Activated CD8-positive, alpha-beta memory T cell treated with anti-CD3 and anti-CD28 coated beads, Interleukin-2, amount 10 ng/mL, durations not matched to agents 7 days and 5 days (primary cell): ENCODE measurements around the gene ARHGAP6. TPM values are rescaled to one million over a fixed set of nuclear protein-coding genes. Genes with fewer than 3 reads are reported as not detected.

Experiments
- ATAC-seq: fragments of 150-1000 bp; cut with Tn5 transposase; one replicate; pipeline ENCODE4 v1.10.0; 2021; ENCODE audit warnings: moderate library complexity
- CTCF ChIA-PET: fragments of 350-600 bp; sonication (Branson Sonifier 250); formaldehyde crosslinking; loops from one replicate; lab custom pipeline; 2021; ENCODE audit warnings: antibody characterized with exemption; lab: Charles Lee
- DNase-seq: peaks from one replicate; pipeline ENCODE4 v3.0.0-alpha.2; 2020
- H3K27ac Mint-ChIP-seq: one replicate; pipeline ENCODE4 v1.8.0; 2021; ENCODE audit warnings: mild to moderate bottlenecking, mixed read lengths
- H3K27me3 Mint-ChIP-seq: one replicate; pipeline ENCODE4 v1.8.0; 2021; ENCODE audit warnings: mixed read lengths
- H3K36me3 Mint-ChIP-seq: one replicate; pipeline ENCODE4 v1.8.0; 2021; ENCODE audit warnings: mild to moderate bottlenecking, mixed read lengths
- H3K4me1 Mint-ChIP-seq: one replicate; pipeline ENCODE4 v1.8.0; 2021; ENCODE audit warnings: mixed read lengths
- H3K4me3 Mint-ChIP-seq: one replicate; pipeline ENCODE4 v1.8.0; 2021; ENCODE audit warnings: mild to moderate bottlenecking, moderate library complexity, mixed read lengths
- H3K9me3 Mint-ChIP-seq: one replicate; pipeline ENCODE4 v1.8.0; 2022; ENCODE audit warnings: low read depth, mixed read lengths
- total RNA-seq, 2 experiments: library from RNA; stranded (reverse); gene quantifications; one replicate each; pipeline ENCODE4 v1.2.3, GENCODE V29; 2021

Gene ARHGAP6
- total RNA-seq, 2 experiments from 2014 or later: not detected

GRCh38 chrX:11551151-11551550, 114.6 kb downstream of the ARHGAP6 start:
- CTCF ChIA-PET: no interaction called here
- no peaks in the 10 kb centered on the region for H3K36me3 Mint-ChIP-seq
- peaks cover 16% of the 10 kb centered on the region for H3K27me3 Mint-ChIP-seq
- no peaks in the 10 kb centered on the region for H3K4me1 Mint-ChIP-seq
- no peak overlapping the region for H3K27ac Mint-ChIP-seq
- ATAC-seq (no peak), DNase-seq (no peak)
- no peak overlapping the region for H3K4me3 Mint-ChIP-seq
- H3K9me3 Mint-ChIP-seq: no peaks in the 10 kb centered on the region

DNA sequence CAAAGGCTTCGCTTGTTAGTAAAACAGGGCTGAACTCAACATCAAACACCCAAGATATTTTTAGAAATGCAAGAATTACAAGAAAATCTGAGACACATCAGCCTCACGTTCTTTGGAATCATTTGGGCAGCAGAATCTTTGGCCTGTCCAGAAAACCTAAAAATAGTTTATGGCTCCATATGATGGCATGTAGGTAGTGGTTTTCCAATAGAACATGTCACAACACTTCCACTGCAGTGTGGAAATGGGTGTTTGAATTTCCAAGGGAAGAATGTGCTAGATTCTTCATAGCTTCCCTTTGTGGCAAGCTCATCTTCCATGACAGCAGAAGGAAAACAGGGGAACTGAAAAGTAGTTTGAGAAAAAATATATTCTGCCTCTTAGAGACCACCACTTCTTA, 118.8 kb downstream of the ARHGAP6 start:
- DNase-seq (no peak), ATAC-seq (no peak)
- peaks cover 9% of the 10 kb centered on the region for H3K27me3 Mint-ChIP-seq
- H3K4me3 Mint-ChIP-seq: no peak overlapping the region
- H3K9me3 Mint-ChIP-seq: no peaks in the 10 kb centered on the region
- CTCF ChIA-PET: no interaction called here
- H3K36me3 Mint-ChIP-seq: no peaks in the 10 kb centered on the region
- no peaks in the 10 kb centered on the region for H3K4me1 Mint-ChIP-seq
- no peak overlapping the region for H3K27ac Mint-ChIP-seq

- Mint-ChIP-seq H3K36me3 (no peaks in the 10 kb centered on the region), H3K27ac (no peak overlapping the region), H3K27me3 (no peaks in the 10 kb centered on the region), H3K9me3 (no peaks in the 10 kb centered on the region), H3K4me1 (no peaks in the 10 kb centered on the region), H3K4me3 (no peak overlapping the region)
- ATAC-seq: no peak
- no peak for DNase-seq
- CTCF ChIA-PET: no interaction called here
Observed at GRCh38 chrX:11543249-11543648, 122.5 kb downstream of the ARHGAP6 start.

- H3K27me3 Mint-ChIP-seq: no peaks in the 10 kb centered on the region
- no peak overlapping the region for H3K27ac Mint-ChIP-seq
- H3K9me3 Mint-ChIP-seq: no peaks in the 10 kb centered on the region
- H3K4me3 Mint-ChIP-seq: no peak overlapping the region
- CTCF ChIA-PET: no interaction called here
- no peaks in the 10 kb centered on the region for H3K4me1 Mint-ChIP-seq
- H3K36me3 Mint-ChIP-seq: no peaks in the 10 kb centered on the region
- ATAC-seq (no peak), DNase-seq (no peak)
Observed at GRCh38 chrX:11541510-11541909, 124.2 kb downstream of the ARHGAP6 start.

DNA sequence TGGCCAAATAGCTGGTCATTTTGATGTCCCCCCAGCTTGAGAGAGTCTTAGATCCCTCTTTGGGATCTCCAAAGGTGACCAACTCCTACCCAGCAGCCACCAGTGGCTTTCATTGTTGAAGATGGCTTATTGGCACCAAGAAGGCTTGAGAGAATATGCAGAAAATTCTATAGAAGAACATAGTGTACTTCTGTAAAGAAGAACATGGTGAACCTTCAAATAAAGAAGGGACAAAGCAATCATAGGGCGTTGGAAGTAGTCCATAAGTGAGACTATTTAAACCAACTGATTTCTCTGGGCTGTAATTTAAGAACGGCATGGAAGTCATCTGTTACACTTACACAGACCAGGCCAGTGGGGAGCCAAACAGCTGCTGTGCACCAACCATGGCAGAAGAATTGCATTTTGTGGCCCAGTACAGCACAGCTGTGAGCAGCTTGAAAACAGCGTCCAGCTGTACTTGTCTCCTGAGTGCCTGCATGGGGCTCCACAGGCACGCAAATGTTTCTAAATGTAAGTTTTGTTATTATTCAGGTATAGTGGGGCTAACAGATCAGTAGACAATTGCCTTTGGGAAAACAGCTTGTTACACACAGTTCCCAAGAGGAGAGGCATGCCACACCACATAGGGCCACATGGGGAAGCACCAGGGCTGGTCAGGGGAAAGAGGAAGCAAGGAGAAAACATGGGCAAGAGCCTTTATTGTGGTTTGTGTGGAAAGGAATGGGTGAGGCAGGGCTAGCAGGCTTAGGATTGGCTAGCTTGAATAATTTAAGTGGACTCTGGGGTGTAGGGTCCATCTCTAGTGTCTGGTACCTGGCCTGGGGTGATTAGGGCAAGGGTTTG, 125.0 kb downstream of the ARHGAP6 start:
- Mint-ChIP-seq H3K36me3 (no peaks in the 10 kb centered on the region), H3K4me3 (no peak overlapping the region), H3K4me1 (no peaks in the 10 kb centered on the region), H3K27ac (no peak overlapping the region), H3K27me3 (no peaks in the 10 kb centered on the region), H3K9me3 (no peaks in the 10 kb centered on the region)
- CTCF ChIA-PET: no interaction called here
- ATAC-seq: no peak
- DNase-seq: no peak

- CTCF ChIA-PET: interaction anchor here (1.3 kb wide), 1 partner anchor 233 kb away, joined by 3 read pairs; no protein-coding TSS in a partner anchor
- no peak for ATAC-seq
- H3K27ac Mint-ChIP-seq: no peak overlapping the region
Observed at GRCh38 chrX:11537141-11537540, 128.6 kb downstream of the ARHGAP6 start.

DNA sequence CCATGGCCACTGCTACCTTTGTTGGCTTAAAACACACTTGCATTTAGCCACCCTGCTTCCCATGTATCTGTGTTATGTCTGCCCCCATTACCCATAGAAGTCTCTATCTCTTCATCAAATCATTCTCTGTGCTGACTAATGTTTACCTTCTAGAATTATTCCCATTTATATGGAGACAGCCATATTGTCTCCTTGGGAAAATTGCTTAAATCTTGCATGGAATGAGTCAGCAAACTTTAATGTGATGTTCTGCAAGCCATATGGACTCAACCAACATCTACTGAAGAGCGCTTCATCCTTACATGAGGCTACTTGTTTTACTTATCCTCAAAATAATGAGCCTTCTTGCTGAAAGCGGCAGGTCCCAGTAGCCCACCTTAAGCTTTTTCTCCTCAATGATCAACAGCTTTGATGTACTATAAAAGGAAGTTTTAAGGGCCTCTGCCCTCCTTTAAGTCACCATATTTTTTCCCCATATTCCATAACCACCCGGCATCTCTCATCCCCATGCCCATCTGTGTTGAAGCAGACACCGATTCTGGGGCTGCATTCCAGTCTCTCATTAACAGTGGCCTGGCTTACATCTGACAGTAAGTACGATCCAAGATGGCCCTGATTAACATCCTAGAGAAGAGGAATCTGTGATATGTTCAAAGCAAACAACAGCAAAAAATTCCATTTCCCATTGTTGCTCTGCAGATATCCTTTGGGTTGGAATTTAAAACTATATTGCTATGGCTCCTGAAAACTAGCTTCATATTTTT, 130.4 kb downstream of the ARHGAP6 start:
- no peaks in the 10 kb centered on the region for H3K27me3 Mint-ChIP-seq
- H3K4me3 Mint-ChIP-seq: no peak overlapping the region
- H3K36me3 Mint-ChIP-seq: no peaks in the 10 kb centered on the region
- no peaks in the 10 kb centered on the region for H3K4me1 Mint-ChIP-seq
- ATAC-seq: no peak
- CTCF ChIA-PET: interaction anchor here (0.7 to 1.4 kb wide), 4 partner anchors 187 to 241 kb away, joined by 3 read pairs; no protein-coding TSS in a partner anchor
- no peak for DNase-seq
- no peak overlapping the region for H3K27ac Mint-ChIP-seq
- H3K9me3 Mint-ChIP-seq: no peaks in the 10 kb centered on the region

More at GRCh38 chrX:11537141-11537540, 128.6 kb downstream of the ARHGAP6 start:
- H3K4me3 Mint-ChIP-seq: no peak overlapping the region
- no peaks in the 10 kb centered on the region for H3K36me3 Mint-ChIP-seq
- no peaks in the 10 kb centered on the region for H3K27me3 Mint-ChIP-seq
- no peaks in the 10 kb centered on the region for H3K4me1 Mint-ChIP-seq
- no peaks in the 10 kb centered on the region for H3K9me3 Mint-ChIP-seq
- no peak for DNase-seq

DNA sequence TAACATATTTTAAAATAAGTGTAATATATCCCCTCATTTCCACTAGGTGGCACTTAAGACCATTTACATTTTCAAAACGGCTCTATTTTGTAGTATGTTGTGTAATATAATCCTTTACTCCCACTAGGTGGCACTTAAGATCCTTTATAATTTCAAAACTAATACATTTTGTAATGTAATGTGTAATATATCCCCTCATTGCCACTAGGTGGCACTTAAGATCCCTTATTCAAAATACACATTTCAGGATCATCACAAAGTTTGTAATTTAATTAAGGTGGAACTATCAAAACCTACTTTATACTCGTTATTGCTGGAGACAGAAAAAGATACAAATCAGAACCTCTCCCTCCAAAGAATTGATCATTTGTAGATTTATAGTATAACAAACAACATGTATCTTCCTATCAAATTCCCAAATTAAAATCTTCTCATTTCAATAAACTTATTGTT, 132.5 kb downstream of the ARHGAP6 start:
- H3K4me3 Mint-ChIP-seq: no peak overlapping the region
- no peaks in the 10 kb centered on the region for H3K36me3 Mint-ChIP-seq
- H3K27ac Mint-ChIP-seq: no peak overlapping the region
- ATAC-seq (peak; percentile 100), DNase-seq (no peak)
- no peaks in the 10 kb centered on the region for H3K9me3 Mint-ChIP-seq
- no peaks in the 10 kb centered on the region for H3K27me3 Mint-ChIP-seq
- CTCF ChIA-PET: interaction anchor here (2.2 kb wide), 1 partner anchor 236 kb away, joined by 9 read pairs; no protein-coding TSS in a partner anchor
- no peaks in the 10 kb centered on the region for H3K4me1 Mint-ChIP-seq

DNA sequence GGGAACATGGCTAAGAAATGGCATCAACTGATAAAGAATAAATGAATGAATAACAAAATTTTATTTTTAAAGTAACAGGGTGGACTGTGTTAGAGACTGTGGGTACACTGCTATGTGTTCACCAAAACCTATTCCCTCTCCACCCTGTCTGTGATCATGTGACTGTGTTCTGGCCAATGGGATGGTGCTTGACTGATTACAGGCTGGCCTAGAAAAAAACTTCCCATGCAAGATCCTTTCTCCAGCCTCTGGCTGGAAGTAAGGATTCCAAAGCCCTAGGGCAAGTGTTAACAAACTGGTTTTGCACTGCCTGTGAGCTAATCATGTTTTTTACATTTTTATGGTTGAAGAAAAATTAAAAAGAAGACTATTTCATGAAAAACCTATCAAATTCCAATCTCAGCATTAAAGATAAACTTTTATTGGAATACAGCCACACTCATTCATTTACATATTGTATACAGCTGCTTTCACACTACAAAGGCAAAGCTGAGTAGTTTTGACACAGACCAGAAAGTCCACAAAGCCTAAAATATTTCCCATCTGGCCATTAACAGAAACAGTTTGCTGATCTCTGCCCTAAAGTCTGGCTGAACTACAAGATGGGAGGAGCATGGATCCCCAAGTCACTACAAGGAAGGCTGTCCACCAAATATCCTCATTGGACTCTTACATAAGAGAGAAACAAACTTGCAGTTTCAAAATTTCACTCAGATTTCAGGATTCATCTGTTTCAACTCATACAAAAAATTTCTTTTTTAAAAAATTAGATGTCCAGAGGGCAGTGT, 133.2 kb downstream of the ARHGAP6 start:
- Mint-ChIP-seq H3K36me3 (no peaks in the 10 kb centered on the region), H3K4me3 (no peak overlapping the region), H3K27me3 (no peaks in the 10 kb centered on the region), H3K27ac (no peak overlapping the region), H3K4me1 (no peaks in the 10 kb centered on the region), H3K9me3 (no peaks in the 10 kb centered on the region)
- CTCF ChIA-PET: interaction anchor here (1.5 to 2.2 kb wide), 2 partner anchors 227 to 237 kb away, joined by 3 to 9 read pairs; no protein-coding TSS in a partner anchor
- ATAC-seq: no peak
- no peak for DNase-seq

GRCh38 chrX:11531226-11531625, 134.5 kb downstream of the ARHGAP6 start:
- Mint-ChIP-seq H3K4me1 (no peaks in the 10 kb centered on the region), H3K27me3 (no peaks in the 10 kb centered on the region), H3K4me3 (no peak overlapping the region), H3K9me3 (no peaks in the 10 kb centered on the region), H3K27ac (no peak overlapping the region), H3K36me3 (no peaks in the 10 kb centered on the region)
- ATAC-seq (no peak), DNase-seq (no peak)
- CTCF ChIA-PET: interaction anchor here (1.5 to 2.2 kb wide), 2 partner anchors 228 to 238 kb away, joined by 3 to 9 read pairs; no protein-coding TSS in a partner anchor

GRCh38 chrX:11530621-11531020, 135.1 kb downstream of the ARHGAP6 start:
- H3K27ac Mint-ChIP-seq: no peak overlapping the region
- no peaks in the 10 kb centered on the region for H3K27me3 Mint-ChIP-seq
- CTCF ChIA-PET: no interaction called here
- H3K4me1 Mint-ChIP-seq: no peaks in the 10 kb centered on the region
- no peaks in the 10 kb centered on the region for H3K36me3 Mint-ChIP-seq
- H3K9me3 Mint-ChIP-seq: no peaks in the 10 kb centered on the region
- DNase-seq (no peak), ATAC-seq (no peak)
- no peak overlapping the region for H3K4me3 Mint-ChIP-seq

GRCh38 chrX:11528623-11529022, 137.1 kb downstream of the ARHGAP6 start:
- Mint-ChIP-seq H3K36me3 (no peaks in the 10 kb centered on the region), H3K4me1 (no peaks in the 10 kb centered on the region), H3K27me3 (no peaks in the 10 kb centered on the region), H3K4me3 (no peak overlapping the region), H3K27ac (no peak overlapping the region), H3K9me3 (no peaks in the 10 kb centered on the region)
- no peak for DNase-seq
- no peak for ATAC-seq
- CTCF ChIA-PET: no interaction called here

DNA sequence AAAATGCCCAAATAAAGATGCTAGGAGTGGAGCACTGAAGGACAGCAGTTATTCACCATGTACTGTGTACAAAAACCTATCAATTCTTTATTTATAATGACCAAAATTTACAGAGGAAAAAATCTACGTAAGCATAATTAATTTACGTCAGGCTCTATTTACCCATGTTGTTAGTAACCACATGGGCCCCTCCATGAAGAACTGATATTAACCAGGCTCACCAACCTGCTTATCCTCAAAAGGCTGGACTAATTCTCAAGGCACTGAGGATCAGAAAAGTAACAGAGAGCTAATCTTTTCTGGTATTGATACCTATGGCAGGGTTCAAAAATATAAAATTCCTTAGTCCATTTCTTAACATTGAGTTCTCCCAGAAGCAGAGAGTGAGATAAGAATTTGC, 140.0 kb downstream of the ARHGAP6 start:
- no peaks in the 10 kb centered on the region for H3K36me3 Mint-ChIP-seq
- ATAC-seq (no peak), DNase-seq (no peak)
- no peak overlapping the region for H3K4me3 Mint-ChIP-seq
- no peak overlapping the region for H3K27ac Mint-ChIP-seq
- CTCF ChIA-PET: no interaction called here
- H3K9me3 Mint-ChIP-seq: no peaks in the 10 kb centered on the region
- H3K27me3 Mint-ChIP-seq: no peaks in the 10 kb centered on the region
- H3K4me1 Mint-ChIP-seq: no peaks in the 10 kb centered on the region
